Liver (tissue), 9 donors: ENCODE results near the gene SPTBN1. TPM values are rescaled to one million over a fixed set of nuclear protein-coding genes. Genes with fewer than 3 reads are reported as not detected.

Experiments
- DNase-seq: peaks from one replicate; pipeline ENCODE4 v3.0.0-alpha.2; 2017; ENCODE audit warnings: low spot score
- H3K27ac ChIP-seq, 2 donors: one replicate each; pipeline ENCODE4 v1.7.0; 2013; ENCODE audit warnings: inconsistent platforms in 2 of 2, low read length in 2 of 2, control low read depth in 1 of 2, low read depth in 1 of 2, mild to moderate bottlenecking in 1 of 2
- H3K27me3 ChIP-seq, 4 donors: one replicate each; pipeline versions ENCODE4 v1.6.1 to v1.7.0; 2013; ENCODE audit warnings: low read length in 3 of 4, inconsistent platforms in 1 of 4, mild to moderate bottlenecking in 1 of 4, moderate library complexity in 1 of 4; ENCODE audit not compliant: control insufficient read depth in 4 of 4, insufficient read depth in 4 of 4
- H3K36me3 ChIP-seq, 4 donors: one replicate each; pipeline versions ENCODE4 v1.6.1 to v1.7.0; 2013; ENCODE audit warnings: low read length in 3 of 4, mild to moderate bottlenecking in 3 of 4, low read depth in 1 of 4, moderate library complexity in 1 of 4; ENCODE audit not compliant: control insufficient read depth in 4 of 4, insufficient read depth in 3 of 4
- H3K4me1 ChIP-seq, 4 donors: one replicate each; pipeline versions ENCODE4 v1.6.1 to v1.7.0; 2013; ENCODE audit warnings: low read length in 3 of 4, mild to moderate bottlenecking in 3 of 4, moderate library complexity in 1 of 4; ENCODE audit not compliant: control insufficient read depth in 4 of 4, insufficient read depth in 4 of 4
- H3K4me3 ChIP-seq, 3 donors: one replicate each; pipeline versions ENCODE4 v1.6.1 to v1.7.0; 2013; ENCODE audit warnings: low read length in 3 of 3, control low read depth in 1 of 3, low read depth in 1 of 3, mild to moderate bottlenecking in 1 of 3
- H3K9ac ChIP-seq, 2 donors: one replicate each; pipeline ENCODE4 v1.7.0; 2013; ENCODE audit warnings: low read length in 2 of 2, mild to moderate bottlenecking in 2 of 2, moderate library complexity in 2 of 2, control low read depth in 1 of 2, low read depth in 1 of 2
- H3K9me3 ChIP-seq, 4 donors: one replicate each; pipeline versions ENCODE4 v1.6.1 to v1.7.0; 2013; ENCODE audit warnings: low read length in 3 of 4; ENCODE audit not compliant: control insufficient read depth in 4 of 4
- ATF3 ChIP-seq: IDR thresholded peaks from 2 replicates; pipeline ENCODE4 v1.6.1; 2016; ENCODE audit warnings: antibody characterized with exemption
- CTCF ChIP-seq: fragments of 150-350 bp; IDR thresholded peaks from 2 replicates; pipeline ENCODE4 v1.5.1; 2017; ENCODE audit warnings: improper control_type of control experiment, low read depth, low read length; ENCODE audit not compliant: missing input control
- EGR1 ChIP-seq, 2 donors: IDR thresholded peaks; 2 replicates each; pipeline ENCODE4 v1.6.1; 2016 to 2018; ENCODE audit warnings: antibody characterized with exemption in 2 of 2, low read depth in 2 of 2
- FOXA1 ChIP-seq: IDR thresholded peaks from 2 replicates; pipeline ENCODE4 v1.6.1; 2016; ENCODE audit warnings: antibody characterized with exemption
- FOXA2 ChIP-seq: IDR thresholded peaks from 2 replicates; pipeline ENCODE4 v1.6.1; 2016; ENCODE audit warnings: antibody characterized with exemption
- GABPA ChIP-seq, 2 donors: IDR thresholded peaks in 1 of 2; conservative IDR thresholded peaks in 1 of 2; 2 replicates each; pipeline ENCODE4 v1.6.1; 2016; ENCODE audit warnings: antibody characterized with exemption in 2 of 2, mild to moderate bottlenecking in 1 of 2, moderate library complexity in 1 of 2
- HNF4A ChIP-seq, 2 donors: conservative IDR thresholded peaks; 2 replicates each; pipeline ENCODE4 v1.6.1; 2016; ENCODE audit warnings: antibody characterized with exemption in 2 of 2, mild to moderate bottlenecking in 2 of 2
- HNF4G ChIP-seq: IDR thresholded peaks from 2 replicates; pipeline ENCODE4 v1.6.1; 2016; ENCODE audit warnings: antibody characterized with exemption
- JUND ChIP-seq, 2 donors: IDR thresholded peaks; 2 replicates each; pipeline ENCODE4 v1.6.1; 2016; ENCODE audit warnings: antibody characterized with exemption in 2 of 2
- MAX ChIP-seq: IDR thresholded peaks from 2 replicates; pipeline ENCODE4 v1.6.1; 2016; ENCODE audit warnings: antibody characterized with exemption
- NR2F2 ChIP-seq: IDR thresholded peaks from 2 replicates; pipeline ENCODE4 v1.6.1; 2016; ENCODE audit warnings: antibody characterized with exemption
- RAD21 ChIP-seq, 2 donors: IDR thresholded peaks; 2 replicates each; pipeline ENCODE4 v1.6.1; 2016; ENCODE audit warnings: antibody characterized with exemption in 2 of 2, mild to moderate bottlenecking in 2 of 2
- REST ChIP-seq: IDR thresholded peaks from 2 replicates; pipeline ENCODE4 v1.6.1; 2016; ENCODE audit warnings: antibody characterized with exemption, mild to moderate bottlenecking
- RXRA ChIP-seq, 2 donors: IDR thresholded peaks; 2 replicates each; pipeline ENCODE4 v1.6.1; 2017 to 2018; ENCODE audit warnings: antibody characterized with exemption in 2 of 2, mild to moderate bottlenecking in 1 of 2
- SP1 ChIP-seq: IDR thresholded peaks from 2 replicates; pipeline ENCODE4 v1.6.1; 2018; ENCODE audit warnings: antibody characterized with exemption, mild to moderate bottlenecking
- TAF1 ChIP-seq: conservative IDR thresholded peaks from 2 replicates; pipeline ENCODE4 v1.6.1; 2016; ENCODE audit warnings: antibody characterized with exemption, mild to moderate bottlenecking
- YY1 ChIP-seq: IDR thresholded peaks from 2 replicates; pipeline ENCODE4 v1.6.1; 2016; ENCODE audit warnings: antibody characterized with exemption, mild to moderate bottlenecking
- ZBTB33 ChIP-seq: IDR thresholded peaks from 2 replicates; pipeline ENCODE4 v1.6.1; 2016; ENCODE audit warnings: antibody characterized with exemption
- WGBS: extraction: QIAGEN DNeasy Blood & Tissue Kit; methylation state at CpG from one replicate; pipeline ENCODE4 v1.1.7; 2013; 5-methylcytosine and 5-hydroxymethylcytosine counted together
- polyA plus RNA-seq, 2 donors: library from polyadenylated mRNA; stranded (reverse) in 1 of 2; unstranded in 1 of 2; fragments of 200-250 nt in 1 of 2; fragments of >200 nt in 1 of 2; fragmentation: Nextera tagmentation in 1 of 2; extraction: Ambion mirVana in 1 of 2; gene quantifications; one replicate each; pipeline versions ENCODE4 v1.2.1 to v1.2.3, GENCODE V29; 2013 to 2015
- total RNA-seq, 2 donors: library from RNA; depleted of rRNA; stranded (reverse); fragments of >200 nt; gene quantifications; one replicate each; pipeline ENCODE4 v1.2.3, GENCODE V29; 2014
- donor health status: healthy.
- donor health status: healthy.
- donor health status: healthy.
- donor health status: healthy.
- donor health status: healthy.

Gene SPTBN1
- total and polyA plus RNA-seq, 4 donors = 44.8 to 191 (median 75.9) TPM

- Histone ChIP-seq H3K27ac (no peak overlapping the region), H3K36me3 (no peaks in the 10 kb centered on the region), H3K4me1 (peaks cover 0 to 1% (median 0%) of the 10 kb centered on the region in 4 donors), H3K4me3 (no peak overlapping the region), H3K9me3 (no peaks in the 10 kb centered on the region), H3K27me3 (no peaks in the 10 kb centered on the region), H3K9ac (no peak overlapping the region)
- 74% methylated on average over 2 of the region's 2 CpGs for WGBS
- no peak for DNase-seq
- no peak for TF ChIP-seq HNF4A (conservative IDR thresholded peaks at IDR 0.05)
- no peak for TF ChIP-seq ATF3
- TF ChIP-seq MAX = no peak
- TF ChIP-seq FOXA2 = no peak
- TF ChIP-seq FOXA1 = no peak
- no peak for TF ChIP-seq RAD21 (IDR thresholded peaks at IDR 0.05)
- no peak for TF ChIP-seq EGR1 (IDR thresholded peaks at IDR 0.05; ENCODE audit: low read depth in 2 of 2)
- no peak for TF ChIP-seq TAF1
- no peak for TF ChIP-seq JUND (IDR thresholded peaks at IDR 0.05)
- no peak for TF ChIP-seq GABPA (IDR thresholded peaks at IDR 0.05 in 1 of 2, conservative IDR thresholded peaks at IDR 0.05 in 1 of 2)
- no peak for TF ChIP-seq NR2F2
- TF ChIP-seq ZBTB33 = no peak
- TF ChIP-seq CTCF = no peak
- no peak for TF ChIP-seq YY1
- TF ChIP-seq RXRA (IDR thresholded peaks at IDR 0.05) = no peak
- TF ChIP-seq SP1 = no peak
- no peak for TF ChIP-seq REST
- no peak for TF ChIP-seq HNF4G
Observed at GRCh38 chr2:54417577-54417976, 38.5 kb upstream of the SPTBN1 start.
